ENCODE measurements around the gene AGFG1.
"Not testable (repeated sequence)": the region's sequence is repeated elsewhere in the genome, so short reads cannot be mapped to it uniquely, and the experiment has no call there.

Gene AGFG1

DNA sequence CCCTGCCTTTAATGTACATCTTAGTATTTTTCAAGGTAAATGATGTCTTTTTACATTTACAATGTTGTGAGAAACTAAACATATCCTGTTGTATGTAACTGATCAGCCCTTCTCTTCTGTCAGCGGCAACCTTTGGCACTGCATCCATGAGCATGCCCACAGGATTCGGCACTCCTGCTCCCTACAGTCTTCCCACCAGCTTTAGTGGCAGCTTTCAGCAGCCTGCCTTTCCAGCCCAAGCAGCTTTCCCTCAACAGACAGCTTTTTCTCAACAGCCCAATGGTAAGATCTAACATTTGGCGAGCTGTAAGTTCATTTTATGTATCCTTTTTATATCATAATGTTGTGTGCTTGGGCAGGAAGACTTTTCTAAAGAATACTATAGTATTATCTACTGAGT is 79.9 kb downstream of the AGFG1 start:
- DNase-seq, result no peak

DNA sequence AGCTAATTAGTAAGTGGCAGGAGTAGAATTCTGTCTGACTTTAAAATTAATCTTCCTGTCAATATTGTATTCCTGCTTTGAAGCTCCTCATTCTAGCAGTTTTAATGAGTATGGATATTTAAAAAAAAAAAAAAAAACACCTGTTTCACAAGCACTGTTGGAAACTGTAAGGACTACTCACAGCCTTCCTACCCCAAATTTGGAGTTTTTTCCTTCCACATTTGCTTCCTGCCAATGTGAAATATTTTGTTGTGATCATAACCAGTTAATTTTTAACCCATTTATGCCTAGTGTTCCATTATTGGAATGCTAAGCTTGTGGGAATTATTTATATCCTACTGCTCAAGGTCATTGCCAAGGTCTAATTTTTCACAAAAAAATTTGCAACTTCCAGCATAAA is 90.6 kb downstream of the AGFG1 start:
- DNase-seq, result no peak

GRCh38 chr2:227565080-227565479 is 93.1 kb downstream of the AGFG1 start:
- no peak for DNase-seq

- no peak for DNase-seq
Observed at GRCh38 chr2:227566012-227566411, 94.1 kb downstream of the AGFG1 start.

GRCh38 chr2:227568852-227569169 is 96.9 kb downstream of the AGFG1 start:
- no peak for DNase-seq

GRCh38 chr2:227570615-227571014 is 98.7 kb downstream of the AGFG1 start:
- DNase-seq, result no peak

DNA sequence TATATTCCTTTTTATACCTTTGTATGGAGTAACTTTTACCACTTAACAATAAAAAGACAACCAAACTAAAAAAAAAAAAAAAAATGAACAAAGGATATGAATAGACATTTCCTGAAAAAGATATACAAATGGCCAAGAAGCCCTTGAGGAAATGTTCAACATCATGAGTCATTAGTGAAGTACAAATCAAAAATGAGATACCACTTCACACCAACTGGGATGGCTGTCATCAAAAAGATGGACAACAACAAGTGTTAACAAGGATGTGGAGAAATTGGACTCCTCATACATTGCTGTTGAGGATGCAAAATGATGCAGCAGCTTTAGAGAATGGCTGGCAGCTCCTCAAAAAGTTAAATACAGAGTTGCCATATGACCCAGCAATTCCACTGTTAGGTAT is 104.2 kb downstream of the AGFG1 start:
- no peak for DNase-seq

GRCh38 chr2:227576812-227577211 is 104.9 kb downstream of the AGFG1 start:
- DNase-seq, result no peak

DNA sequence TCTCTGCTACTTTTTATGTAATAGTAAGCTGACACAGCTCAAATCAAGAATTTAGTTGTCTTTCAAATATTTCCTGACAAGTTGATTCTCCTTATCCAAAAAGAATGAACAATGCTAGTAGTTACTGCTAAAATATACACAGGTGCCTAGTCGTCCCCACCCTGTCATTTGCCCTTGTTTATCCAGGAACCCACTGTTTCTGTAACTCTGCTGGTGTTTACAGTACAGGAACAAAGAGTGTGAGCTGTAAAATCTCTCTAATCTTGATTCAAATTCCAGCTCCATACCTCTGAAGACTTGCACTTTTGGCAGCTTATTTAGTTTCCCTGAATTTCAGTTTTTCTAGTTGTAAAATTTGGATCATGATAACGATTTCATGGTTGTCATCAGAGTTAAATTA is 105.6 kb downstream of the AGFG1 start:
- DNase-seq, result no peak

GRCh38 chr2:227578642-227579041 is 106.7 kb downstream of the AGFG1 start:
- DNase-seq, result no peak

DNA sequence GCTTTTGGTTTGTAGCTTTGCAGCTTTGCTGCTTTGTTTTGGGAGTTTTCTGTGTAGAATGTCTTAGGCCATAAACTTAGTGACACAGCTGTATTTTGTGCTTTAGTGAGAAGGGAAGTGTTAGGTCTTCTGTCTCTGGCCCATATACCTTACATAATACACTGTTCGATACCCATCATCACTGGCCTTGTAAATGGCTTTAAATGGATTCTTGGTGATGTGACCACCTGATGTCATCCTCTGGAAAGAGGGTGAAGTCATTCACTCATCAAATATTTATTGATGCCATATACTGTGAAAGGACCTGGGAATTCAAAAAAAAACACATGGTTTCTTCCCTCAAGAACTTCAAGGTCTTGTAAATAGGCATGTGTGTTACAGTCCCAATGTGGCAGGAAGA is 107.8 kb downstream of the AGFG1 start:
- DNase-seq, result no peak

DNA sequence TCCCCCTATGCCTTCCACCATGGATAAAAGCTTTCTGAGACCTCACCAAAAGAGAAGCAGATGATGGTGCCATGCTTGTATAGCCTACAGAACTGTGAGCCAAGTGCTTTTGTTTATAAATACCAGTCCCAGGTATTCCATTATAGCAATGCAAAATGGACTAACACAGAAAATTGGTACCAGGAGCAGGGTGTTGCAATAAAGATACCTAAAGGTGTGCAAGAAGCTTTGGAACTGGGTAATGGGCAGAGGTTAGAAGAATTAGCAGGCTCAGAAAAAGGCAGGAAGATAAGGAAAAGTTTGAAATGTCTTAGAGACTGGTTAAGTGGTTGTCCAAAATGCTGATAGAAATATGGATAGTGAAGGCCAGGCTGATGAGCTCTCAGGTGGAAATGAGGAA is 110.4 kb downstream of the AGFG1 start:
- DNase-seq, result no peak

DNA sequence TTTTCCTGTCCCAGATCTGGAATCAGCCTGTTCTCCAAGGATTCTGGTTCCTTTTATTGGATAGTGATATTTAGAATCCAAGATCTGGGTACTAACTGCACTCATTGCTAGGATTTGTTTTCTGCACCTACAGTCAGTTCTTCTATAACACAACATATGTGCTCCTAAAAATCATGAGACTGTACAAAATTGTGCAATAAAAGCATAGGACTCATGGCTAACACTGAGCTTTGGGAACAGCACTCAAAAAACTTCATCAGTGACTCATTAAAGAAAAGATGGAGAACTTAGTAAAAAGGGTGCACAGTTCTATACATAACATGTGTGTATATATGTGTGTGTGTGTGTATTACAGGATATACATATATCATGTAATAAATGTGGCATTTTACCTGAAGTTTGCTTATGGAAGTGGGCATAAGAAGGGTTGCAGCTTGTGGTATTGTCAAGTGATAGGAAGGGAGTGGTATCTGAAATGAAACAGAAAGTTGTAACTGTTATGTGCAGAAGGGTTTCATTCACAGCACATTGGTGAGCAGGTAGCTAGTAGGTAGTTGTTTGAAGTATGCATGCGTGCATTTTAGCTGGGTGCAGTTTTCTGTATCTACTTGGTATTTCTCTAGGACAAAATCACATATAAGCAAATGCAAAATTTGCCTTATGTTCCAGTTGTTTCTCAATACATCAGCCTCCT is 120.9 kb downstream of the AGFG1 start:
- DNase-seq, result no peak

- DNase-seq, result no peak
Observed at GRCh38 chr2:227595797-227596196, 123.8 kb downstream of the AGFG1 start.

DNA sequence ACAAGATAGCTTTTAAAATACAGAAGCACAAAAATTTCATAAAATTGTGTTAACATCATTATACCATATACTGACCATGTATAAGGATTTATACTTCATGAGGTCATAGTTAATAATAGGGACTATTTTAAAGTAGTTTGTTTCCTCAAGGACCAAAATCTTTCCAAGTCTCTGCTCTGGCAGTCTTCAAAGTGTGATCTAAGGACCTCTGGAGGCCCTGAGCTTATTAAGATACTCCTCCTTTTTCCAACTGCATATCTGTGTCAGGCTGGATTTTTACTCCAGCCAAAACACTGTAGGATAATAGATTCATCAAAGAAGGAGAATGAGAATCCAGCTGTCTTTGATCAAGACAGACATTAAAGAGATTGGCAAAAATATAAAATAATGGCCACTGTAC is 125.1 kb downstream of the AGFG1 start:
- no peak for DNase-seq

GRCh38 chr2:227597998-227598397 is 126.0 kb downstream of the AGFG1 start:
- DNase-seq, result no peak

DNA sequence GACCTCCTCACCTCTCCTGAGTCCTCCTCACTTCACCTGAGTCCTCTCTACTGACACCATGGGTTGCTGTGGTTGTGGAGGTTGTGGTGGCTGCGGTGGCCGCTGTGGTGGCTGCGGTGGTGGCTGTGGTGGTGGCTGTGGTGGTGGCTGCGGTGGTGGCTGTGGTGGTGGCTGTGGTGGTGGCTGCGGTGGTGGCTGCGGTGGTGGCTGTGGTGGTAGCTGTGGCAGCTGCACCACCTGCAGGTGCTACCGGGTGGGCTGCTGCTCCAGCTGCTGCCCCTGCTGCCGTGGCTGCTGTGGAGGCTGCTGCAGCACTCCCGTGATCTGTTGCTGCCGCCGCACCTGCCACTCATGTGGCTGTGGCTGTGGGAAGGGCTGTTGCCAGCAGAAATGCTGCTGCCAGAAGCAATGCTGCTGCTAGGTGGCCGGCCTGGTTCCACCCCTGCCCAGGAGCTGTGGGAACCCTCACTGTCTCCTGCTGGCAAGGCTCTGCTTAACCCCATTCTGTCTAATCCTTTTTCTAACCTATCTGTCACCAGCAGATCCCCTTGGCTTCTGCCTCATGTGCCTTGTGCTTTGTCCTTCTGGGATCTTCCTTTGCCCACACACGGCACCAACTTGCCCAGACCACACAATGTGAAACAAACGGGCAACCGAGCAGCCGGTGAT is 127.0 kb downstream of the AGFG1 start, which contains the start of gene SCYGR2:
SCYGR2 (plus strand) TSS at position 59 of the 669 bp plus-strand sequence; CDS start at position 59, 0 bp downstream.
- DNase-seq, result not testable (repeated sequence)

DNA sequence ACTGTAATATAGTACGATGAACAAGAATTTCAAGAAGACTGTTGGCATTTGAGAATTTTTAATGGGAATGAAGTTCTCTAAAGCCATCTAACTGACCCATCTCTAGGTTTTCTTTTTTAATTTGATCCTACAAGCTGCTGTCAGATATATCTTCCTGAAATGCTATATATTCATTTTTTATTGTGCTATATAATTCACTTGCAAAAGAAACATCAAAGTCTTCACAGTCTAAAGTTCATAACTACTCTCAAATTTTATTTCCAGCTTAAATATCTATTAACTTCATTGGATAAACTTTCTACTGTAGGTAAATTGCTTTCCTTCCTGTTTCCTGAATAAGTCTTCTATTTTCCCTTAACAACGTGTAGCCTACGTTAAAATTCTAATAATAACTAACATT is 130.4 kb downstream of the AGFG1 start:
- no peak for DNase-seq

DNA sequence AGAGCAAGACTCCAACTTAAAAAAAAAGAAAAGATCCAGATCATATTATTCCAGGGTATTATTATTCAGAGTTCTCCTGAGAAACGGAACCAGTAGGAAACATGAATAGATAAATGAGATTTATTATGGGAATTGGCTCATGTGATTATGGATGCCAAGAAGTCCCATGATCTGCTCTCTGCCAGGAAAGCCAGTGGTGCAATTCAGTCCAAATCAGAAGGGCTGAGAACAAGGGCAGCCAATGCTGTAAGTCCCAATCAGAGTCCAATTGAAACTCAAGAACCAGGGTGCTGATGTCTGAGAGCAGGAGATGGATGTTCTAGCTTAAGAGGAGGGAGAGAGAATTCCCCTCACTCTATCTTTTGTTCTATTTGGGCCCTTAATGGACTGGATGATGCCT is 134.5 kb downstream of the AGFG1 start:
- no peak for DNase-seq

- no peak for DNase-seq
Observed at GRCh38 chr2:227607941-227608340, 136.0 kb downstream of the AGFG1 start.

DNA sequence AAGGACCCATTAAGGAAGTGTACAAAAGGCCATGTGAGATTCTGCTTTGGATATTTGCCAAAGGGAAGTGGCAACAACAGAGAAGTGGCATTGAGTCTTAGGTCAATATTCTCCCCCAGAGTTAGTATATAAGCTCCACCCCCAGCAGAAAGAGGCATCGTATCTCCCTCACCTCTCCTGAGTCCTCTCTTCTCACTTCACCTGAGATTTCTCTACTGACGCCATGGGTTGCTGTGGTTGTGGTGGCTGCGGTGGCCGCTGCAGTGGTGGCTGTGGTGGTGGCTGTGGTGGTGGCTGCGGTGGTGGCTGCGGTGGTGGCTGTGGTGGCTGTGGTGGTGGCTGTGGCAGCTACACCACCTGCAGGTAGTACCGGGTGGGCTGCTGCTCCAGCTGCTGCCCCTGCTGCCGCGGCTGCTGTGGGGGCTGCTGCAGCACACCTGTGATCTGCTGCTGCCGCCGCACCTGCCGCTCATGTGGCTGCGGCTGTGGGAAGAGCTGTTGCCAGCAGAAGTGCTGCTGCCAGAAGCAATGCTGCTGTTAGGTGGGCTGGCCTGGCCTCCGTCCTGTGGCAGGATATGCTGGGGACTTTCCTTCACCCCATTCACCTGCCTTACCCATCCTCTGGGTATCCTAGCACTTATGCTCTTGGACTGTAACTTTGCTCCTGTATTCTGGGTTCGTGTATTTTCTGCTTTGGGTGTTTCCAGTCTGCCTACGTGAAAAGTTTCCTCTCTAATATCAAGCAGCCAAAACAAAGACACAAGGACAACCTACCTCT is 136.8 kb downstream of the AGFG1 start:
- no peak for DNase-seq

DNA sequence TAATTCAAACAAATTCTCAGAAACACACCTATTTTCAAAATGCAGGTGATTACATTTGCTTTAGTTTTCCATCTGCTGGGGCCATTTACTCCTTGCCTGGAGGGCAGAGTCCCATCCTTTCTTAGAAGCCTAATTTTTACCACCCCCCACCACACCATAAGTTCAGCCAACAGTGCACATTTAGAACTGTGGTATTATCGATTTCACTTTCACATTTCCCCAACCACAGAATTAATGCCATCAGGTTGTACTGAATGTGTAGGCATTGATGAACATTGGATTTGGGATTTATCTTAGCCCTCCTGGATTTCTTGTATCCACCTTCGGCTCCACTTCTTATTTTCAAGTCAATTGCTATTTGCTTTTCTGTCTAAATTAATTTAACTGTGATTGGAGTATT is 138.2 kb downstream of the AGFG1 start:
- DNase-seq, result no peak
